ENCODE results near the gene PCYOX1L. TPM values are rescaled to one million over a fixed set of nuclear protein-coding genes. Genes with fewer than 3 reads are reported as not detected.

PCYOX1L gene
- polyA plus RNA-seq, 1 donor from 2014 or later: 21.1 TPM

DNA sequence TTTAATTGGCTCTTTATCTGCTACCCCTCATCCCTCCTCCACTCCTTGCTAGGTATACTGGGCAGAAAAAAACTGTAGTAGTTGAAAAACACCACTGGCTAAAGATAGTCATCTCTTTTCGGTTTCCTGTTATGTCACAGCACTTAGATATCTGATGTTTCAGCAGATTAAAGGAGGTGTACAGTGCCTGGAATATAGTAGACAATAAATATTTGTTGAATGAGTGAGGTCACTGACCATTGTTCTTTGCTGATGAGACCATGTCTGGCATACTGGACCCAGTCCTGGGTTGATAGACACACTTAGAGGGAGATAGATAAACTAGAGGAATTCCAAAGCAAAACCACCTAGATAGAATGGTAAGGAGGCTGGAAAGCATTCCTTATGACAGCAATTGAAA, 9.3 kb upstream of the PCYOX1L start:
- Histone ChIP-seq H3K27me3 (ENCODE audit: insufficient read depth, low read depth, low read length) (no peaks in the 10 kb centered on the region), H3K4me2 (ENCODE audit: low read length) (no peak overlapping the region), H4K20me1 (ENCODE audit: insufficient read depth) (no peaks in the 10 kb centered on the region), H3K9ac (ENCODE audit: low read length) (no peak overlapping the region), H3F3A (ENCODE audit: insufficient read depth, low read length, poor library complexity, severe bottlenecking) (no peaks in the 10 kb centered on the region), H3K9me3 (ENCODE audit: low read length) (no peaks in the 10 kb centered on the region), H3K79me2 (replicated peaks; ENCODE audit: insufficient read depth, low read length) (peaks cover 10% of the 10 kb centered on the region), H3K27ac (ENCODE audit: low read length) (no peak overlapping the region), H3K36me3 (ENCODE audit: insufficient read depth, low read length) (no peaks in the 10 kb centered on the region), H3K4me3 (ENCODE audit: low read length) (no peak overlapping the region), H3K9me2 (ENCODE audit: insufficient read depth, low read length) (no peaks in the 10 kb centered on the region), H2AFZ (ENCODE audit: low read depth, low read length) (no peak overlapping the region)
- TF ChIP-seq, protein P1, sequence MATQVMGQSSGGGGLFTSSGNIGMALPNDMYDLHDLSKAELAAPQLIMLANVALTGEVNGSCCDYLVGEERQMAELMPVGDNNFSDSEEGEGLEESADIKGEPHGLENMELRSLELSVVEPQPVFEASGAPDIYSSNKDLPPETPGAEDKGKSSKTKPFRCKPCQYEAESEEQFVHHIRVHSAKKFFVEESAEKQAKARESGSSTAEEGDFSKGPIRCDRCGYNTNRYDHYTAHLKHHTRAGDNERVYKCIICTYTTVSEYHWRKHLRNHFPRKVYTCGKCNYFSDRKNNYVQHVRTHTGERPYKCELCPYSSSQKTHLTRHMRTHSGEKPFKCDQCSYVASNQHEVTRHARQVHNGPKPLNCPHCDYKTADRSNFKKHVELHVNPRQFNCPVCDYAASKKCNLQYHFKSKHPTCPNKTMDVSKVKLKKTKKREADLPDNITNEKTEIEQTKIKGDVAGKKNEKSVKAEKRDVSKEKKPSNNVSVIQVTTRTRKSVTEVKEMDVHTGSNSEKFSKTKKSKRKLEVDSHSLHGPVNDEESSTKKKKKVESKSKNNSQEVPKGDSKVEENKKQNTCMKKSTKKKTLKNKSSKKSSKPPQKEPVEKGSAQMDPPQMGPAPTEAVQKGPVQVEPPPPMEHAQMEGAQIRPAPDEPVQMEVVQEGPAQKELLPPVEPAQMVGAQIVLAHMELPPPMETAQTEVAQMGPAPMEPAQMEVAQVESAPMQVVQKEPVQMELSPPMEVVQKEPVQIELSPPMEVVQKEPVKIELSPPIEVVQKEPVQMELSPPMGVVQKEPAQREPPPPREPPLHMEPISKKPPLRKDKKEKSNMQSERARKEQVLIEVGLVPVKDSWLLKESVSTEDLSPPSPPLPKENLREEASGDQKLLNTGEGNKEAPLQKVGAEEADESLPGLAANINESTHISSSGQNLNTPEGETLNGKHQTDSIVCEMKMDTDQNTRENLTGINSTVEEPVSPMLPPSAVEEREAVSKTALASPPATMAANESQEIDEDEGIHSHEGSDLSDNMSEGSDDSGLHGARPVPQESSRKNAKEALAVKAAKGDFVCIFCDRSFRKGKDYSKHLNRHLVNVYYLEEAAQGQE (IDR thresholded peaks at IDR 0.05; ENCODE audit: borderline replicate concordance): no peak
- TF ChIP-seq RAD21 (conservative IDR thresholded peaks at IDR 0.05): no peak
- TF ChIP-seq MXI1 (conservative IDR thresholded peaks at IDR 0.05; ENCODE audit: poor library complexity, severe bottlenecking): no peak
- no peak for TF ChIP-seq TAF1 (IDR thresholded peaks at IDR 0.05; ENCODE audit: low read depth)
- TF ChIP-seq EZH2 (IDR thresholded peaks at IDR 0.05; ENCODE audit: borderline replicate concordance, insufficient read depth, low read length, poor library complexity, severe bottlenecking): no peak
- TF ChIP-seq, protein P2, sequence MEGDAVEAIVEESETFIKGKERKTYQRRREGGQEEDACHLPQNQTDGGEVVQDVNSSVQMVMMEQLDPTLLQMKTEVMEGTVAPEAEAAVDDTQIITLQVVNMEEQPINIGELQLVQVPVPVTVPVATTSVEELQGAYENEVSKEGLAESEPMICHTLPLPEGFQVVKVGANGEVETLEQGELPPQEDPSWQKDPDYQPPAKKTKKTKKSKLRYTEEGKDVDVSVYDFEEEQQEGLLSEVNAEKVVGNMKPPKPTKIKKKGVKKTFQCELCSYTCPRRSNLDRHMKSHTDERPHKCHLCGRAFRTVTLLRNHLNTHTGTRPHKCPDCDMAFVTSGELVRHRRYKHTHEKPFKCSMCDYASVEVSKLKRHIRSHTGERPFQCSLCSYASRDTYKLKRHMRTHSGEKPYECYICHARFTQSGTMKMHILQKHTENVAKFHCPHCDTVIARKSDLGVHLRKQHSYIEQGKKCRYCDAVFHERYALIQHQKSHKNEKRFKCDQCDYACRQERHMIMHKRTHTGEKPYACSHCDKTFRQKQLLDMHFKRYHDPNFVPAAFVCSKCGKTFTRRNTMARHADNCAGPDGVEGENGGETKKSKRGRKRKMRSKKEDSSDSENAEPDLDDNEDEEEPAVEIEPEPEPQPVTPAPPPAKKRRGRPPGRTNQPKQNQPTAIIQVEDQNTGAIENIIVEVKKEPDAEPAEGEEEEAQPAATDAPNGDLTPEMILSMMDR (IDR thresholded peaks at IDR 0.05; ENCODE audit: poor library complexity, severe bottlenecking): no peak

DNA sequence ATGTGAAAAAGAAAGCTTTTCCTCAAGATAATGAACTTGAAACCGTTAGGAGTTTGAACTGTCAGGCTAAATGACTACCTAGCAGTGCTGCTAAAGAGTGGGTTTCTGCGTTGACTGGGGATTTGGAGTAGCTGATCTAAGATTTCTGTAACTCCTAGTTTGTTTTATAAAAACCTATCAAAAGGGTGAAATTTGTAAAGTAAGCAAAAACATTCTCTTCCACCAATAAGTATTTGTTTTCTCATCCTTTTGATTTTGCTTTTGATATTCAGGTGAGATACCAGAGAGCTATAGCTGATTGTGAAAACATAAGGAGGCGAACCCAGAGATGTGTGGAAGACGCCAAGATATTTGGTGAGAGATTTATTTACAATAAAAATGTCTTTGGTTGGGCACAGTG, 8.5 kb upstream of the PCYOX1L start:
- H3K36me3 ChIP-seq (ENCODE audit: insufficient read depth, low read length): no peaks in the 10 kb centered on the region
- H4K20me1 ChIP-seq (ENCODE audit: insufficient read depth): no peaks in the 10 kb centered on the region
- no peak overlapping the region for H2AFZ ChIP-seq (ENCODE audit: low read depth, low read length)
- H3K79me2 ChIP-seq (replicated peaks; ENCODE audit: insufficient read depth, low read length): peaks cover 10% of the 10 kb centered on the region
- H3K4me3 ChIP-seq (ENCODE audit: low read length): no peak overlapping the region
- TF ChIP-seq, protein P1 (IDR thresholded peaks at IDR 0.05; ENCODE audit: borderline replicate concordance): no peak
- TF ChIP-seq POLR2AphosphoS5 (IDR thresholded peaks at IDR 0.05) (no peak), RAD21 (conservative IDR thresholded peaks at IDR 0.05) (no peak), EZH2 (IDR thresholded peaks at IDR 0.05; ENCODE audit: borderline replicate concordance, insufficient read depth, low read length, poor library complexity, severe bottlenecking) (no peak), EP300 (conservative IDR thresholded peaks at IDR 0.05; ENCODE audit: poor library complexity, severe bottlenecking) (no peak), MXI1 (conservative IDR thresholded peaks at IDR 0.05; ENCODE audit: poor library complexity, severe bottlenecking) (no peak), TAF1 (IDR thresholded peaks at IDR 0.05; ENCODE audit: low read depth) (no peak)
- H3K27ac ChIP-seq (ENCODE audit: low read length): no peak overlapping the region
- no peak overlapping the region for H3K9ac ChIP-seq (ENCODE audit: low read length)
- H3F3A ChIP-seq (ENCODE audit: insufficient read depth, low read length, poor library complexity, severe bottlenecking): no peaks in the 10 kb centered on the region
- no peaks in the 10 kb centered on the region for H3K9me3 ChIP-seq (ENCODE audit: low read length)
- no peaks in the 10 kb centered on the region for H3K27me3 ChIP-seq (ENCODE audit: insufficient read depth, low read depth, low read length)
- H3K4me2 ChIP-seq (ENCODE audit: low read length): no peak overlapping the region
- H3K9me2 ChIP-seq (ENCODE audit: insufficient read depth, low read length): no peaks in the 10 kb centered on the region

Measured in neural cell (in vitro differentiated cells).